Activated CD4-positive, CD25-positive, alpha-beta regulatory T cell (primary cell): ENCODE results near the gene KRTAP19-6.
"Not testable (repeated sequence)": the region's sequence is repeated elsewhere in the genome, so short reads cannot be mapped to it uniquely, and the experiment has no call there.

Source experiments
- DNase-seq, 4 experiments: peaks; one replicate each; lab custom pipeline; 2025; lab: John Stamatoyannopoulos, UW

Gene KRTAP19-6, protein sequence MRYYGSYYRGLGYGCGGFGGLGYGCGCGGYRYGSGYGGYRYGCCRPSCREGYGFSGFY

DNA sequence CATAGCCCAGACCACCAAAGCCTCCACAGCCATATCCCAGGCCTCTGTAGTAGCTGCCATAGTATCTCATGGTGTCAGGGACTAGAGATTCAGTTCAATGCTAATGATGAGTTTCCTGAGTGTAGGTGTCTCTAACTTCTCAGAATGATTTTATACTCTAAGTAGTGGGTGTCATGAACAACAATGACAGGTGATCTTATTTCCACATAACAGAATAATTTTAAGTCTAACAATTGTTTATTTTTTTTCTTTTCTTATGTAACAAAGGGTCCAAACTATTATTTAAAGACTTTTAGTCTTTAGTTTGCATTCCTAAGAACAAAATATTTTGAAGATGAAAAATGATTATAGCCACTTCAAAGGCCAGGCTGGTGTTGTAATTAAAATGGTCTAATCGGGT, at the start of gene KRTAP19-6:
KRTAP19-6 (minus strand) TSS at position 101 of the 400 bp plus-strand sequence; CDS start at position 70, 31 bp downstream.
- no peak for DNase-seq

DNA sequence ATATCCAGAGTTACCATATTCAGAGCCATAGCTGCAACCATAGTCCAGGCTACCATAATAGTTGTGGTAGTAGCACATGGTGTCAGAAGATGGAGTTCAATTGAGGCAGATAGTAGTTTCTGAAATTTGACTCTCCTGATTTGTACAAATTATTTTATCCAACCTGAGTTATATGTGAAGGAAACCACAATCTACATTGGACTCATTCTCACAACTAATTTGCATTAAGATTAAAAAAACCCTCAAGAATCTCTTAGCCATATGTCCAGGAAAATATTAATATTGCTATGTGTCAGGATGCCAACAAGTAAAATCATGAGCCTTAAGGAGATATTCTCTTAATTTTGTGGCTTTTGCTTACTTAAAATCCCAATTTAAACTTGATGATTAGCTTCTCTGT, 48.6 kb upstream of the KRTAP19-6 start, which contains the start of gene KRTAP22-2:
KRTAP22-2 (minus strand) TSS at position 101 of the 400 bp plus-strand sequence.
- no peak for DNase-seq

DNA sequence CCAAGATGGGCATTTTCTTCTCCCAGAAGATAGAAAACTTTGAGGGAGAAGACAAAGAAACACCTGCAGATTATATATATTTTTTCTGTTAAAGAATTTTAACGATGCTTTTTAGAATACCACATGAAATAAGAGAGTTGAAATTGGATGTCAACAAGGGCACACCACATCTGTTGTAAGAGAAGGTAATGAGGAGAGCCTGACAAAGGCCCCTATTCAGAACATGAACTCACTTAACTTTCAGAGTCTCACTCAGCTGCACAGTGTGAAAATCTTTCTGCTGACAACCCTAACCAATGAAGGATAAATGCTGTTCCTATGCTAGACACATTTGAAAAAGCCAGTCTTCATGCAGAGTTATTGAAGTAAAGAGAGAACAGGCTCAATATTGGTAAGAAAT, 41.2 kb upstream of the KRTAP19-6 start:
- DNase-seq: no peak

DNA sequence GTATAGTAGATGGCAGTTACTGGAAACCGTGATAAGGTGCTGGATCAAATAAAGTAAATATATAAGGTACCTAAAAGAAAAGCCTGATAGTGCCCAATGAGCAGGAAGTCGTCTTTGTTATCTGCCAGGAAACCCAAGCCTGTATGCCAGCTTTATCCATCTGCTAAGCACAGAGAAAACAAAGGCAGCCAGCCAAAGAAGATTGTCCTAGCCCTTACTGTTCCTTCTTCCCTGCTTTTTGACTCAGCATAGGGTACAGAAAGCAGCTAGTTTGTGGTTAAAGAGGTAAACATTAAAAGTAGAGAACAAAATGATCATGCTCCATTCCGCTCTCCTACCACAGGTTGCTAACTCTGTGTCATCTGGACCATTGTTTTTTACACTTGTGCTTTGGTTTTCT, 38.5 kb upstream of the KRTAP19-6 start:
- DNase-seq: no peak

DNA sequence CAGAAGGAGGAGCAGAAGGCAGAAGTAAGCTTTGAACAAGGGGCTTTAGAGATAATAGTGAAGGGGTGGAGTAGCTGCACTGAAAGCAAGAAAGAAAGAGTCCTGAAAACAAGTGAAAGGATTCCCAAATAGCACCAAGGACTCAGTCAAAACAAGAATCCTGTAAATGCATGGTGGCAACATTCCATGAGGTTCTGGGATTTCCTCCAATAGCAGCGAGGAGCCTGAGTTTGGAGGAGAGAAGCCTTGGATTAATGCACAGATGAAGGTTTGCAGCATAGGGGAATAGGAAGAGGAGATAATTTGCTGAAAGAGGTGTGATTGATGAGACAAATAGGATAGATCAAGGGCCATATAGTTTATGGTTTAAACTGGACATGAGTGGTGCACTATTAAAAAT, 37.7 kb upstream of the KRTAP19-6 start:
- no peak for DNase-seq

DNA sequence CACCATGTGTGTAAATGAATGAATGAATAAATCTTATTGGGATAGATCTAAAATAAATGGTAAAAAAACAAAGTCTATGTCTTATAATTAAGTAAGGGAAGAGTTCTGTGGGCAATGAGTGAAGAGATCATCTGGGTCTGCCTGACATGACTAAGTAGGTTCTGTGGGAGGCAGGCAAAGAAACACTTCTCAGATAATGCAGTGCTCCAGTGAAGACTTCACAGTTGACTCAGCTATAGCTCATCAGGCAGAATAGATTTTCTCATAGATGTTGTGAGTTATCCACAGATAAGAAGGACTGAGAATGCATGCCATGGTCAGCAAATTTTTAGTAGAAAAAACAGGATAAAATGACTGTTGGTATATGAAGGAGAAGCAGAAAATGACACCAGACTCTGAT, 36.1 kb upstream of the KRTAP19-6 start:
- no peak for DNase-seq

DNA sequence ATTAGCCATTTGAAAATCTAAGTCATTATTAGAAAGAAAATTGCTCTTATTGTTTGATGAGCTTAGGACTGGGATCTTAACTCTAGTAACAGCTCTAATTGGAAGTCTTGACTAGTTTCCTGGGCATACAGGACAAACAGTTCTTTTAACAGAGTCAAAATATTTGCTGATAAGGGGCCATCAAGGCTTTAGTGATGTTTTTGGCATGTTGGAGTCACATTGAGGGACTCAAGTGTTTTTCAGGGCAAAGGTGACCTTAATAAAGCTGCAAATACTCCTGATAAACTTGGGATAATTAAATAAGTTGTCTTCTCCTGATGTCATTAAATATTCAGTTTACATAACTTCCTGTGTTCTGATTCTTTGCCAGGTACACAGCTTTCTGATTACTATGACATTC, 26.0 kb upstream of the KRTAP19-6 start:
- DNase-seq: no peak

DNA sequence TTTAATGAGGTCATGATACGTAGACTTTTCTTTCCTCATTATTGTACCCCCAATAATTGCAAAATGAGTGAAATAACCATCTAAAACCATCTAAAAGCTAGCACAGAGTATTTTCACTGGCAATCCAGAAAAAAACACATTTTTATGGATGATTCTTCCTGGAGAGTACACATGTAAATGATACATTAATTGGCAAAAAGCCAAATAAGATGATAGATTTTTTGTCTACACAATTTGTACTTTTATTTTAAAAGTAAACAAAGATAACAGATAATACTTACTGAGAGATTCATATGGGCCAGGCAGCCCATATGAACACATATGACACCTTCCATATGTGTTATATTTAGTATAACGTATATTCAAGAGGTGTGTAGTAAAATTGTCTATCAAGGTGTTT, 22.0 kb upstream of the KRTAP19-6 start:
- no peak for DNase-seq

DNA sequence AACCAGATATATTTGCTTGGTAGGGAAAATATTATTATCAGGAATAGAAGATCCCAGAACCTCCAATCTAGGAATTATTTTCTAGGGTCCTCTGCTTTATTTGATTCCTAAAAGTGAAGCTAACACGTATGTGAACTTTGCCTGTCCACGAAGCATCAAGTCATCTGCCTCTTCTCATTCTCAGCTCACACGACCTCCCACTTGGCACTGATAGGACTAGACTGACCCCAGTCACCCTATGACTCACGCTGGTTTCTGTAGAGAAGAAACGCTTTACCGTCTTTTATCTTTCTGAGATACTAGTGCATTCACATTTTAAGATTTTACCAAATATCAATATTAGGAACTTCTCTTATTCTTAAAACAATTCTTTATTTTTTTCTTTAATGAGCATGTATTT, 21.4 kb upstream of the KRTAP19-6 start:
- DNase-seq: no peak

DNA sequence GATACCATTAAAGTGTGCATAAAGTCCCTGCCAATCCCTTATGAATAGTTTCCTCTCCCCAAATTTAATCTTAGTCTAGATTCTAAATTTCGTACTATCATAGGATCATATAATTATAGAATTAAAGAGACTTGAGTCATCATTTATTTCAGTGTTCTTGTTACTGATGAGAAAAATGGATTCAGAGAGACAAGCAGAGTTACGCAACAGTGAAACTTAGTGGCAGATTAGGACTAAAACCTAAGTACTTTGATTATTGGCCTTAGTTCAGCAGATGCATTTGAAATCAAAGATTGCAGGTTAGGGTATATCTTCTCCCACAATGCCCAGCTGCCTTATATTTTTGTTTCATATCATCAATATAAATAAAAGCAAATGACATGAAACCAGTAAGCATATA, 20.3 kb upstream of the KRTAP19-6 start:
- DNase-seq: no peak

DNA sequence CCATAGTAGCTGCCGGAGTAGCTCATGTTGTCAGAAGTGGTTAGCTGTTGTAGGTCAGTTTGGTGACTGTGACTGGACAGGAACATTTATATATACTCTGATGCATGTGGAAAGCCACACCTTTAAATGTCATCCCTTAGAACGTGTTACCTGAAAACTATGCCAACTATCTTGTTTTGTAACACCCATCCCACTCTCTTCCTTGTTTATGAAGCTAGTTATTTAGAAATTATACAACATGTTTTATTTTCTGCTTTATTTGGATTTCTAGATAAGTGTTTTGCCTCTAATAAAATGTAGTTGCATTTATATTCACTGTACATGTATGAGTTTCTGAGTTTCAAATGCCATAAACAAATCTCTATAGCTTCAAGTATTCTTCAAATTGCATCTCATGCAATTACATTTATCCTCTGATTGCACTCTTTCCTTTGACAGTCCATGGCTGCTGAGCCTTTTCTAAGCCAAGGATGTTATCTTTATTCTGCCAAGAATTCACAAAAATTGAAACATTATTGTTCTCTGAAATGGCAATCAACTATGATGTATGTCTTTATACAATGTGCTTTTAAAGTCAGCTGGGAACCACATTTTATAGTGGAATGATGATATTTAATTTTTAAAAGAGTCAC, 19.7 kb upstream of the KRTAP19-6 start, which contains the start of gene KRTAP19-7:
KRTAP19-7 (minus strand) TSS at position 51 of the 632 bp plus-strand sequence; CDS start at position 26, 25 bp downstream.
- DNase-seq: no peak

DNA sequence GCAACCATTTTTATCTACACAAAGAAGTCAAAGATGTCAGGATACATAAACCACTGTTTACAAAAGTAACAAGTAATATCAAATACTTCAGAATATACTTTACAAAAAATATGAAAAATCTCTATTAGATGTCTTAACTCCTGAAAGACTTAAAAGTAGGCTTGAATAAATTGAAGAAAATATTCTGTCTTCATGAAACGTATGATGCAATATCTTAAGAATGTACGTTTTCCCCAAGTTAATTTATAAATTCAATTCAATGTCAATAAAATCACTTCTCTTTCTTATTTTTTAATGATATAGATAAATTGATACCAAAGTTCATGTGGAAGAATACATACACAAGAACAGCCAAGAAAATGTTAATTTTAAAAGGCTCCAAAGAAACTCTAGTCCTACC, 13.4 kb upstream of the KRTAP19-6 start:
- DNase-seq: no peak

DNA sequence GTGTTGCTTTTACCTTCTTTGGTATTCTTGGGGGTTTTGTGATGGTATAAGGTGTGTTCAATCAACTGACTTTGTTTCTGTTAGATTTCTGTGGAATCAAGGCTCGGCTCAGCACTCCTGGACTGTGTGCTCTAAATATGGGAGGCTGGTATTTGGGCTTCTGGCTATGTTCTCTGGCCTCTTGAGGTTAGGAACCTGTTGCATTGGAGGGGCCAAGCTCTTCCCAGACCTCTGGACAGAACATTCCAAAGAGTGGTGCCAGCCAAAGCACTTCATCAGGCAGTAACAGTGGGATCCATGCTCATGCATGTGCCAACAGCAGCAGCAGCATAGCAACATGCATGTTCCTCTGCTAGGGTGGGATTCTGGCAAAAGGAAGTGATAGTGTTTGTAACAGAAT, 11.1 kb upstream of the KRTAP19-6 start:
- DNase-seq: no peak

DNA sequence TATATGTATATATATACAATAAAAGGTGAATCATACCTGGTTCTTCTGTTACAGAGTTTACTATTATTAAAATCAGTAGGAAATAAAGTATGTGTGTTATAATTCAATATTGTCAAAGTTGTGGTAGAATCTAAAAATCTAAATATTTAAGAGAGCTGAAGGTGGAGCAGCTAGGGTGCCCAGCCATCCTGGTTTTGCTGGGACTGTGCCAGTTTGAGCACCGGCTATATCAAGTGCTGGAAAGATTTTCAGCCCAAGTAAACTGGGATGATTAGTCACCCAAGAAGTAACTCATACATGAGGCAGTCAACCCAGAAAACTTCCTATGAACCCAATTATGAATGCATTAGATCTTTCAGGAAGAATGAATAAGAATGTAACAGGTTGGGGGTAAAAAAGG, 22.8 kb downstream of the KRTAP19-6 start:
- DNase-seq: no peak

DNA sequence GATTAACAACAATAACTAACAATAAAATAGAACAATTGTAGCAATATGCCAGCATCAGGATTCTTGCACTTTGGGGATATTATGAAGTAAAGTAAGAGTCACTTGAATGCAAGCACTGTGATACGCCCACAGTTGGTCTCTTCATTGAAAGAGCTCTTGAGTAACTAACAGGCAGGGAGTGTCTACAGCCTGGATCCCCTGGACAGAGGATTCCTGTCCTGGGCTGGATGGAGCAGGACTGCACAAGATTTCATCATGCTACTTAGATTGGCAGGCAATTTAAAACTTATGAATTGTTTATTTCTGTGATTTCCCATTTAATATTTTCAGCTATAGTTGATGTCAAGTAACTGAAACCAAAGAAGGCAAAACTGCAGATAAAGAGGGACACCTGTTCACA, 26.0 kb downstream of the KRTAP19-6 start:
- no peak for DNase-seq

DNA sequence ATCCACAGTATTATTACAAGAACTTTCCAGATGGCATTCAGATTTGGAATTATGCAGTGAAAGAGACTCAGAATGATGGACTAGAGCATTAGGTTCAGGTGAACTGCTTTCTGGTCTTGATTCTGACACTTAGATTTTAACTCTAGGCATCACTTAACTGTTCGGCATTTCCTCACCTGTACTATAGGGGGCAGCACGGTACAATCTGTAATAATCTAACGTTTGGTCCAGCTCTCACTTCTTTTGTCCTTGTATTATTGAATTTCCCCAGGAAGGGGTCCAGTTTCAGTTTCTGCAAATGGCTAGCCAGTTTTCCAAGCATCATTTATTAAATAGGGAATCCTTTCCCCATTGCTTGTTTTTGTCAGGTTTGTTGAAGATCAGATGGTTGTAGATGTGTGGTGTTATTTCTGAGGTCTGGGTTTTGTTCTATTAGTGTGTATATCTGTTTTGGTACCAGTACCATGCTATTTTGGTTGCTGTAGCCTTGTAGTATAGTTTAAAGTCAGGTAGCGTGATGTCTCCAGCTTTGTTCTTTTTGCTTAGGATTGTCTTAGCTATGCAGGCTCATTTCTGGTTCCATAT, 36.0 kb downstream of the KRTAP19-6 start:
- DNase-seq: not testable (repeated sequence)

DNA sequence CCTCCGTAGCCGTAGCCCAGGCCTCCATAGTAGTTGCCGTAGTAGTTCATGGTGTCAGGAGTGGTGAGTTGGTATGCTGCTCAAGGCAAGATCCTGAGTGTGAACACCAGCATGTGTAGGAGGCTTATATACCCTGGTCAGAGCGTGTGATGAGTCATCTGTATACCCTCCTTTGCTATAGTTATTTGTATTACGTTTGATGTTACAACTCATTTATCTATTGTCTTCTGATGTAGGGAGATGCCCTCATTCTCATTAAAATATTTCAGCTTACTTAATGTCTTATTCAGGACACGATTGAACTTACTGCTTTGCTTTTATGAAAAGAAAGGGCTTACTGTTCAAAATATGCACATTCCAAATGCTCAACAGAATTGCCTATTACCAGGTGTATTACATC, 39.6 kb downstream of the KRTAP19-6 start, which contains the start of gene KRTAP19-5:
KRTAP19-5 (minus strand) TSS at position 101 of the 400 bp plus-strand sequence; CDS start at position 50, 51 bp downstream.
- DNase-seq: no peak

DNA sequence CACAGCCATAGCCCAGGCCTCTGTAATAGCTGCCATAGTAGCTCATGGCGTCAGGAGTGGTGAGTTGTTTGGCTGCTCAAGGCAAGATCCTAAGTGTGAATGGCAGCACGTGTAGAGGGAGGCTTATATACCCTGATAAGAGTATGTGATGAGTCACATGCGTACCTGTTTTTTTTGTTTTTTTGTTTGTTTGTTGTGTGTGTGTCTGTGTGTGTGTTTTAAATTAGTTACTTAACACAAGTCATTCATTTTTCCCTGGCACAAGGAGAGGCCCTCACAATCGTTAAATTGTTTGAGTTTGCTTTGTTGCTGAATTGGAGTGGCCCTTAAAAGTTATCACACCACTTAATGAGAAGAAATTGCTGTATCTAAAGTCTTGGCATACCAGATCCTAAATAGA, 44.6 kb downstream of the KRTAP19-6 start, which contains the start of gene KRTAP19-4:
KRTAP19-4 (minus strand) TSS at position 101 of the 400 bp plus-strand sequence; CDS start at position 46, 55 bp downstream.
- DNase-seq: no peak

DNA sequence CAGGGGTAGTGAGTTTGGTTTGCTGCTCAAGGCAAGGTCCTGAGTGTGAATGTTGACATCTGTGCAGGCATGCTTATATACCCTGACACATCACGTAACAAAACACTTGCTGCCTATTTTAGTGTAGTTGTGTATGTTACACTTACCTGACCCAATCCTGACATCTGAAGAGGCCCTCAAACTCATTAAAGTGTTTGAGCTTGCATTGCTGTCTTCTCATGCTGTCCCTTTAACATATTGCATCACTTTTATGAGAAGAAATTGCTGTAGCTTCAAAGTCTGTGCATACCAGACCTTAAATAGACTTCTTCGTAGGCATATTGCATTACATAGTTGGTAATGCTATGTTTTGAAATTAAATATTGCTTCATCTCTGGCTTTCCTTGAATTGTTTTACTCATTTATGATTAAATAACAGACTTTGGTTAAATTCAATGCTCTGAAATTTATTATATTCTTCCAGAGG, 49.7 kb downstream of the KRTAP19-6 start, which contains the start of gene KRTAP19-3:
KRTAP19-3 (minus strand) TSS at position 51 of the 466 bp plus-strand sequence. CDS start 56 bp downstream, outside the sequence.
- DNase-seq: no peak
